Measurements from ENCODE around the gene EIF3K.

EIF3K gene

GRCh38 chr19:38670921-38671398, 52.0 kb downstream of the EIF3K start:
- no peak for DNase-seq (ENCODE audit: low read depth in 1 of 2, low spot score in 1 of 2)
- TF ChIP-seq JUND (IDR thresholded peaks at IDR 0.05; ENCODE audit: low read depth), result no peak
- in situ Hi-C loops (cut with HindIII; ENCODE audit: low pct_unique_long_range_greater_than_20kb, low sequenced_read_pairs), result no loop called here

GRCh38 chr19:38671654-38672053, 52.7 kb downstream of the EIF3K start:
- in situ Hi-C loops (cut with HindIII; ENCODE audit: low pct_unique_long_range_greater_than_20kb, low sequenced_read_pairs), result no loop called here
- no peak for DNase-seq (ENCODE audit: low read depth in 1 of 2, low spot score in 1 of 2)

GRCh38 chr19:38673030-38673429, 54.0 kb downstream of the EIF3K start:
- in situ Hi-C loops (cut with HindIII; ENCODE audit: low pct_unique_long_range_greater_than_20kb, low sequenced_read_pairs), result no loop called here
- TF ChIP-seq JUND (IDR thresholded peaks at IDR 0.05; ENCODE audit: low read depth), result no peak
- DNase-seq (ENCODE audit: low read depth in 1 of 2, low spot score in 1 of 2), result no peak

More at GRCh38 chr19:38671654-38672053, 52.7 kb downstream of the EIF3K start:
- TF ChIP-seq JUND (IDR thresholded peaks at IDR 0.05; ENCODE audit: low read depth), result no peak

- no peak for DNase-seq (ENCODE audit: low read depth in 1 of 2, low spot score in 1 of 2)
- TF ChIP-seq JUND (IDR thresholded peaks at IDR 0.05; ENCODE audit: low read depth), result no peak
- in situ Hi-C loops (cut with HindIII; ENCODE audit: low pct_unique_long_range_greater_than_20kb, low sequenced_read_pairs), result no loop called here
Observed at GRCh38 chr19:38674388-38675171, 55.6 kb downstream of the EIF3K start.

- in situ Hi-C loops (cut with HindIII; ENCODE audit: low pct_unique_long_range_greater_than_20kb, low sequenced_read_pairs), result no loop called here
- no peak for TF ChIP-seq JUND (IDR thresholded peaks at IDR 0.05; ENCODE audit: low read depth)
- no peak for DNase-seq (ENCODE audit: low read depth in 1 of 2, low spot score in 1 of 2)
Observed at GRCh38 chr19:38675611-38676010, 56.6 kb downstream of the EIF3K start.

- no peak for DNase-seq (ENCODE audit: low read depth in 1 of 2, low spot score in 1 of 2)
- in situ Hi-C loops (cut with HindIII; ENCODE audit: low pct_unique_long_range_greater_than_20kb, low sequenced_read_pairs), result no loop called here
- no peak for TF ChIP-seq JUND (IDR thresholded peaks at IDR 0.05; ENCODE audit: low read depth)
Observed at GRCh38 chr19:38676023-38676877, 57.3 kb downstream of the EIF3K start.

- TF ChIP-seq JUND (IDR thresholded peaks at IDR 0.05; ENCODE audit: low read depth), result no peak
Observed at GRCh38 chr19:38676878-38677646, 58.1 kb downstream of the EIF3K start.

GRCh38 chr19:38678217-38678890, 59.4 kb downstream of the EIF3K start:
- no peak for DNase-seq (ENCODE audit: low read depth in 1 of 2, low spot score in 1 of 2)
- in situ Hi-C loops (cut with HindIII; ENCODE audit: low pct_unique_long_range_greater_than_20kb, low sequenced_read_pairs), result no loop called here
- no peak for TF ChIP-seq JUND (IDR thresholded peaks at IDR 0.05; ENCODE audit: low read depth)

More at GRCh38 chr19:38676878-38677646, 58.1 kb downstream of the EIF3K start:
- DNase-seq (ENCODE audit: low read depth in 1 of 2, low spot score in 1 of 2), result no peak
- in situ Hi-C loops (cut with HindIII; ENCODE audit: low pct_unique_long_range_greater_than_20kb, low sequenced_read_pairs), result no loop called here

- DNase-seq (ENCODE audit: low read depth in 1 of 2, low spot score in 1 of 2), result no peak
- in situ Hi-C loops (cut with HindIII; ENCODE audit: low pct_unique_long_range_greater_than_20kb, low sequenced_read_pairs), result no loop called here
- no peak for TF ChIP-seq JUND (IDR thresholded peaks at IDR 0.05; ENCODE audit: low read depth)
Observed at GRCh38 chr19:38678891-38679494, 60.0 kb downstream of the EIF3K start.

GRCh38 chr19:38679839-38680238, 60.9 kb downstream of the EIF3K start:
- in situ Hi-C loops (cut with HindIII; ENCODE audit: low pct_unique_long_range_greater_than_20kb, low sequenced_read_pairs), result no loop called here
- TF ChIP-seq JUND (IDR thresholded peaks at IDR 0.05; ENCODE audit: low read depth), result no peak
- no peak for DNase-seq (ENCODE audit: low read depth in 1 of 2, low spot score in 1 of 2)

GRCh38 chr19:38682195-38682867, 63.3 kb downstream of the EIF3K start:
- TF ChIP-seq JUND (IDR thresholded peaks at IDR 0.05; ENCODE audit: low read depth), result no peak
- in situ Hi-C loops (cut with HindIII; ENCODE audit: low pct_unique_long_range_greater_than_20kb, low sequenced_read_pairs), result no loop called here

More at GRCh38 chr19:38682195-38682867, 63.3 kb downstream of the EIF3K start:
- DNase-seq (ENCODE audit: low read depth in 1 of 2, low spot score in 1 of 2), result no peak
